GM23338 (cell line): ENCODE data around the gene CLDN16. TPM values are rescaled to one million over a fixed set of nuclear protein-coding genes. Genes with fewer than 3 reads are reported as not detected.

Source experiments
- ATAC-seq: fragments of 200-7000 bp; cut with Tn5 transposase; 3 replicates; pipeline ENCODE4 v1.9.1; 2020
- DNase-seq: peaks from one replicate; pipeline ENCODE4 v3.0.0-alpha.2; 2015; ENCODE audit warnings: low spot score
- H2AFZ ChIP-seq: fragments of 200-600 bp; sonication (generic); 2 replicates; pipeline ENCODE4 v1.8.0; 2016; ENCODE audit warnings: antibody characterized with exemption, mild to moderate bottlenecking, moderate library complexity
- H3F3A ChIP-seq: fragments of 200-600 bp; sonication (generic); replicated peaks from 2 replicates; pipeline ENCODE4 v1.8.0; 2017; ENCODE audit warnings: antibody characterized with exemption, mixed run types, low read depth
- H3K27ac ChIP-seq: fragments of 200-600 bp; sonication (generic); 2 replicates; pipeline ENCODE4 v1.6.1; 2016; ENCODE audit warnings: low read depth
- H3K27me3 ChIP-seq: fragments of 200-600 bp; sonication (generic); 2 replicates; pipeline ENCODE4 v1.8.0; 2016; ENCODE audit warnings: mild to moderate bottlenecking, mixed run types, moderate library complexity; ENCODE audit not compliant: insufficient read depth
- H3K36me3 ChIP-seq: fragments of 200-600 bp; sonication (generic); 2 replicates; pipeline ENCODE4 v1.8.0; 2016; ENCODE audit warnings: mild to moderate bottlenecking; ENCODE audit not compliant: insufficient read depth
- H3K4me1 ChIP-seq: fragments of 200-600 bp; sonication (generic); 2 replicates; pipeline ENCODE4 v1.8.0; 2016; ENCODE audit warnings: mild to moderate bottlenecking, moderate library complexity; ENCODE audit not compliant: insufficient read depth
- H3K4me2 ChIP-seq: fragments of 200-600 bp; sonication (generic); 2 replicates; pipeline ENCODE4 v1.7.1; 2017; ENCODE audit warnings: mixed run types
- H3K4me3 ChIP-seq: fragments of 200-600 bp; sonication (generic); 2 replicates; pipeline ENCODE4 v1.6.1; 2016; ENCODE audit warnings: mixed run types
- H3K79me2 ChIP-seq: fragments of 200-600 bp; sonication (generic); replicated peaks from 2 replicates; pipeline ENCODE4 v1.8.0; 2017; ENCODE audit warnings: mild to moderate bottlenecking; ENCODE audit not compliant: insufficient read depth
- H3K9me2 ChIP-seq: fragments of 200-600 bp; sonication (generic); 2 replicates; pipeline ENCODE4 v1.8.0; 2017; ENCODE audit not compliant: insufficient read depth
- H4K20me1 ChIP-seq: fragments of 200-600 bp; sonication (generic); replicated peaks from 2 replicates; pipeline ENCODE4 v1.8.0; 2017; ENCODE audit warnings: mild to moderate bottlenecking; ENCODE audit not compliant: insufficient read depth
- H3K27ac Mint-ChIP-seq: 2 replicates; pipeline ENCODE4 v1.8.0; 2020; ENCODE audit warnings: inconsistent platforms, mild to moderate bottlenecking, moderate library complexity, mixed read lengths
- H3K27me3 Mint-ChIP-seq: 3 replicates; pipeline ENCODE4 v1.8.0; 2022; ENCODE audit warnings: low read depth, mild to moderate bottlenecking, moderate library complexity, mixed read lengths, inconsistent platforms; ENCODE audit not compliant: insufficient read depth, poor library complexity
- H3K36me3 Mint-ChIP-seq: 3 replicates; pipeline ENCODE4 v1.8.0; 2021; ENCODE audit warnings: low read depth, mild to moderate bottlenecking, inconsistent platforms, moderate library complexity, mixed read lengths
- H3K4me1 Mint-ChIP-seq: 3 replicates; pipeline ENCODE4 v1.8.0; 2020; ENCODE audit warnings: mild to moderate bottlenecking, inconsistent platforms, mixed read lengths
- H3K4me3 Mint-ChIP-seq: 3 replicates; pipeline ENCODE4 v1.8.0; 2021; ENCODE audit warnings: moderate library complexity, mild to moderate bottlenecking, inconsistent platforms, mixed read lengths
- H3K9me3 Mint-ChIP-seq: 3 replicates; pipeline ENCODE4 v1.8.0; 2020; ENCODE audit warnings: moderate library complexity, mild to moderate bottlenecking, inconsistent platforms, mixed read lengths
- CREB1 ChIP-seq: fragments of 250-450 bp; sonication (Bioruptor Pico); IDR thresholded peaks from 2 replicates; pipeline ENCODE4 v1.5.0; 2020; ENCODE audit warnings: low read depth, mild to moderate bottlenecking, moderate library complexity
- ETS1 ChIP-seq: IDR thresholded peaks from 2 replicates; pipeline ENCODE4 v1.6.1; 2016; ENCODE audit warnings: antibody characterized with exemption
- EZH2 ChIP-seq: fragments of 200-600 bp; sonication (generic); IDR thresholded peaks from one replicate; pipeline ENCODE4 v1.8.0; 2017; ENCODE audit warnings: antibody characterized with exemption, mild to moderate bottlenecking, low read depth; ENCODE audit not compliant: unreplicated experiment
- EZH2phosphoT487 ChIP-seq: fragments of 200-600 bp; sonication (generic); IDR thresholded peaks from one replicate; pipeline ENCODE4 v1.8.1; 2018; ENCODE audit warnings: antibody characterized with exemption; ENCODE audit not compliant: unreplicated experiment
- JUNB ChIP-seq: IDR thresholded peaks from one replicate; pipeline ENCODE4 v1.6.1; 2016; ENCODE audit warnings: antibody characterized with exemption; ENCODE audit not compliant: unreplicated experiment
- NANOG ChIP-seq: IDR thresholded peaks from 2 replicates; pipeline ENCODE4 v1.6.1; 2016; ENCODE audit warnings: antibody characterized with exemption, borderline replicate concordance
- POLR2AphosphoS5 ChIP-seq: IDR thresholded peaks from 2 replicates; pipeline ENCODE4 v1.6.1; 2016; ENCODE audit warnings: antibody characterized with exemption, low read depth
- REST ChIP-seq: IDR thresholded peaks from one replicate; pipeline ENCODE4 v1.6.1; 2018; ENCODE audit warnings: antibody characterized with exemption; ENCODE audit not compliant: unreplicated experiment
- STAT1 ChIP-seq: IDR thresholded peaks from one replicate; pipeline ENCODE4 v1.6.1; 2016; ENCODE audit warnings: antibody characterized with exemption; ENCODE audit not compliant: unreplicated experiment
- ZNF114 ChIP-seq: fragments of 250-450 bp; sonication (Bioruptor Pico); IDR thresholded peaks from 2 replicates; pipeline ENCODE4 v1.5.0; 2020; ENCODE audit warnings: mild to moderate bottlenecking, moderate library complexity
- ZNF331 ChIP-seq: fragments of 250-450 bp; sonication (Bioruptor Pico); IDR thresholded peaks from 2 replicates; pipeline ENCODE4 v1.5.0; 2020; ENCODE audit warnings: low read depth, mild to moderate bottlenecking, moderate library complexity
- ZNF462 ChIP-seq: fragments of 250-450 bp; sonication (Bioruptor Pico); IDR thresholded peaks from 2 replicates; pipeline ENCODE4 v1.5.0; 2020; ENCODE audit warnings: mild to moderate bottlenecking, moderate library complexity
- polyA plus RNA-seq: library from polyadenylated mRNA; unstranded; fragments of >200 nt; fragmentation: Nextera tagmentation; extraction: Ambion mirVana; gene quantifications from 2 replicates; pipeline ENCODE4 v1.2.1, GENCODE V29; 2016
- total RNA-seq: library from RNA; depleted of rRNA; stranded (reverse); fragments of >200 nt; shearing (Covaris generic); gene quantifications from 2 replicates; pipeline ENCODE4 v1.2.3, GENCODE V29; 2014

Gene CLDN16
- total and polyA plus RNA-seq, 2 experiments from 2014 or later, result 0.06 TPM; not detected in 1

GRCh38 chr3:190396001-190396400, 8.0 kb downstream of the CLDN16 start (continued):
- TF ChIP-seq ZNF331 (CRISPR knock-in tag), result no peak
- no peak for TF ChIP-seq ETS1

GRCh38 chr3:190397889-190398288, 9.9 kb downstream of the CLDN16 start:
- no peaks in the 10 kb centered on the region for H3K27me3 ChIP-seq
- H3K9me2 ChIP-seq, result no peaks in the 10 kb centered on the region
- no peak for TF ChIP-seq ZNF462 (CRISPR knock-in tag)
- no peak for TF ChIP-seq POLR2AphosphoS5
- TF ChIP-seq STAT1, result no peak
- no peak for TF ChIP-seq JUNB
- TF ChIP-seq REST, result no peak
- no peak for TF ChIP-seq CREB1 (CRISPR knock-in tag)
- TF ChIP-seq EZH2phosphoT487, result no peak
- no peak for TF ChIP-seq ZNF114 (CRISPR knock-in tag)
- no peak for TF ChIP-seq EZH2
- no peak for TF ChIP-seq NANOG
- no peak for TF ChIP-seq ETS1
- TF ChIP-seq ZNF331 (CRISPR knock-in tag), result no peak

More at GRCh38 chr3:190397889-190398288, 9.9 kb downstream of the CLDN16 start:
- Histone ChIP-seq H3K4me2 (no peak overlapping the region), H3K36me3 (no peaks in the 10 kb centered on the region), H3K4me1 (no peaks in the 10 kb centered on the region), H3K4me3 (no peak overlapping the region), H3K27ac (no peak overlapping the region), H3K79me2 (no peaks in the 10 kb centered on the region), H2AFZ (peak overlapping the region; percentile 23; the same call in 1 of the 2 replicates), H3F3A (no peaks in the 10 kb centered on the region), H4K20me1 (no peaks in the 10 kb centered on the region)
- ATAC-seq (no peak), DNase-seq (no peak)
- no peaks in the 10 kb centered on the region for H3K36me3 Mint-ChIP-seq
- no peaks in the 10 kb centered on the region for H3K4me1 Mint-ChIP-seq
- no peak overlapping the region for H3K4me3 Mint-ChIP-seq
- H3K27ac Mint-ChIP-seq, result no peak overlapping the region
- no peaks in the 10 kb centered on the region for H3K9me3 Mint-ChIP-seq
- H3K27me3 Mint-ChIP-seq, result peaks cover 1% of the 10 kb centered on the region
